Mucosa of descending colon (tissue), 3 donors: ENCODE measurements around the gene TNNC2. TPM values are rescaled to one million over a fixed set of nuclear protein-coding genes. Genes with fewer than 3 reads are reported as not detected.

Experiments
- ATAC-seq: fragments of 200-7000 bp; cut with Tn5 transposase; one replicate; pipeline ENCODE4 v1.9.1; 2020; ENCODE audit warnings: mild to moderate bottlenecking, moderate library complexity
- DNase-seq, 3 donors: peaks; one replicate each; pipeline ENCODE4 v3.0.0-alpha.2; 2020
- H3K36me3 ChIP-seq: fragments of 200-600 bp; one replicate; pipeline ENCODE4 v1.8.0; 2021; ENCODE audit warnings: low read depth, mild to moderate bottlenecking
- H3K4me1 ChIP-seq: fragments of 200-600 bp; one replicate; pipeline ENCODE4 v1.8.0; 2021; ENCODE audit warnings: low read depth, mild to moderate bottlenecking
- H3K4me3 ChIP-seq: fragments of 200-600 bp; one replicate; pipeline ENCODE4 v1.8.0; 2021; ENCODE audit warnings: mild to moderate bottlenecking
- H3K9me3 ChIP-seq: fragments of 200-600 bp; one replicate; pipeline ENCODE4 v1.8.0; 2021; ENCODE audit warnings: mild to moderate bottlenecking
- intact Hi-C, 2 donors: fragments of 100-400 bp; cut with DNase I in 1 of 2; cut with micrococcal nuclease in 1 of 2; formaldehyde crosslinking; loops; one replicate each; pipeline versions ENCODE4 v1.11.0 to v1.11.1; 2022; cut with DNase I, micrococcal nuclease
- total RNA-seq, 3 donors: library from RNA; stranded (reverse); fragmentation: NEBNext Ultra II Directional in 2 of 3; extraction: Animal tissue kit (Norgen Biotek cat#: 25700) in 2 of 3; gene quantifications; one replicate each; pipeline versions ENCODE4 v1.2.1 to v1.2.4, GENCODE V29; 2021 to 2023
- TF ChIP-seq, protein P1 (sequence below): fragments of 200-600 bp; IDR thresholded peaks from one replicate; pipeline ENCODE4 v1.8.0; 2022; ENCODE audit warnings: antibody characterized with exemption, mild to moderate bottlenecking
- donor health status: DM: no; HTN: no; CAD: no; lungs with moderate emphysema.
- donor health status: DM: no; HTN: no; CAD: no.
- donor health status: DM: no; HTN: yes; CAD: no.

TNNC2 gene
- total RNA-seq, 3 donors from 2014 or later: 2.1 to 5.4 (median 3.1) TPM

DNA sequence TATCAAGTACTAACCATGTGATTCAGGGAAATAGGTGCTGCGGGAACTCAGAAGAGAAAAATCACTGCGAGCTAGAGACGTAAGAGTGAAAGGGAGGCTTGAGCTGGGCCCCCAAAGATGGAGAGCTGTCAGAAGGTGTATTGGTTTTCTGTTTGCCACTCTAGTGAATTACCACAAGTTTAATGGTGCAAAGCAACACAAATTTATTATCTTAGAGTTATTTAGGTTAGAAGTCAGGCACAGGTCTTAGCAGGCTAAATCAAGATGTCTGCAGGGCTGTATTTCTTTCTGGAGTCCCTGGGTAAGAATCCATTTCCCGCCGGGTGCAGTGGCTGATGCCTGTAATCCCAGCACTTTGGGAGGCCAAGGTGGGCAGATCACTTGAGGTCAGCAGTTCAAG lies 32.8 kb upstream of the TNNC2 start:
- H3K36me3 ChIP-seq: no peaks in the 10 kb centered on the region
- DNase-seq: no peak
- intact Hi-C loops: no loop called here
- TF ChIP-seq, protein P1, sequence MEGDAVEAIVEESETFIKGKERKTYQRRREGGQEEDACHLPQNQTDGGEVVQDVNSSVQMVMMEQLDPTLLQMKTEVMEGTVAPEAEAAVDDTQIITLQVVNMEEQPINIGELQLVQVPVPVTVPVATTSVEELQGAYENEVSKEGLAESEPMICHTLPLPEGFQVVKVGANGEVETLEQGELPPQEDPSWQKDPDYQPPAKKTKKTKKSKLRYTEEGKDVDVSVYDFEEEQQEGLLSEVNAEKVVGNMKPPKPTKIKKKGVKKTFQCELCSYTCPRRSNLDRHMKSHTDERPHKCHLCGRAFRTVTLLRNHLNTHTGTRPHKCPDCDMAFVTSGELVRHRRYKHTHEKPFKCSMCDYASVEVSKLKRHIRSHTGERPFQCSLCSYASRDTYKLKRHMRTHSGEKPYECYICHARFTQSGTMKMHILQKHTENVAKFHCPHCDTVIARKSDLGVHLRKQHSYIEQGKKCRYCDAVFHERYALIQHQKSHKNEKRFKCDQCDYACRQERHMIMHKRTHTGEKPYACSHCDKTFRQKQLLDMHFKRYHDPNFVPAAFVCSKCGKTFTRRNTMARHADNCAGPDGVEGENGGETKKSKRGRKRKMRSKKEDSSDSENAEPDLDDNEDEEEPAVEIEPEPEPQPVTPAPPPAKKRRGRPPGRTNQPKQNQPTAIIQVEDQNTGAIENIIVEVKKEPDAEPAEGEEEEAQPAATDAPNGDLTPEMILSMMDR: no peak
- no peak for ATAC-seq
- H3K4me1 ChIP-seq: peaks cover 52% of the 10 kb centered on the region
- H3K4me3 ChIP-seq: no peak overlapping the region
- no peaks in the 10 kb centered on the region for H3K9me3 ChIP-seq

DNA sequence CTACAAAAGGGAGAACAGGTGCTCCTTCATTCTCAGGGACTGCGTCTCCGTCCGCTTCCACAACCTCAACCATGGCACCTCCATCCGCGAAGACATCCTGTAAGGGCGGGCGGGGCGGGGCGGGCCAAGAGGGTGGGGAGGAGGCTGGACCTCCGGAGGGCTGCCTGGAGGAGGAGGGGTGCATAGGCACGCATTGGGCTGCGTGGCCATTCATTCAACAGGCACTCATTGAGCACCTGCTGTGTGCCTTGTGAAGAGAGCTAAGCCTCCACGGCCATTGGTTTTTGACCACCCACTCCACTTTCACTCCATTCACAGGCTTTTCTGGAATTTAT lies 30.7 kb upstream of the TNNC2 start:
- no peaks in the 10 kb centered on the region for H3K9me3 ChIP-seq
- ATAC-seq: peak; percentile 25
- DNase-seq: no peak
- intact Hi-C loops: no loop called here
- TF ChIP-seq, protein P1: no peak
- H3K4me3 ChIP-seq: peak overlapping the region; percentile 80
- peaks cover 44% of the 10 kb centered on the region for H3K4me1 ChIP-seq
- H3K36me3 ChIP-seq: no peaks in the 10 kb centered on the region

DNA sequence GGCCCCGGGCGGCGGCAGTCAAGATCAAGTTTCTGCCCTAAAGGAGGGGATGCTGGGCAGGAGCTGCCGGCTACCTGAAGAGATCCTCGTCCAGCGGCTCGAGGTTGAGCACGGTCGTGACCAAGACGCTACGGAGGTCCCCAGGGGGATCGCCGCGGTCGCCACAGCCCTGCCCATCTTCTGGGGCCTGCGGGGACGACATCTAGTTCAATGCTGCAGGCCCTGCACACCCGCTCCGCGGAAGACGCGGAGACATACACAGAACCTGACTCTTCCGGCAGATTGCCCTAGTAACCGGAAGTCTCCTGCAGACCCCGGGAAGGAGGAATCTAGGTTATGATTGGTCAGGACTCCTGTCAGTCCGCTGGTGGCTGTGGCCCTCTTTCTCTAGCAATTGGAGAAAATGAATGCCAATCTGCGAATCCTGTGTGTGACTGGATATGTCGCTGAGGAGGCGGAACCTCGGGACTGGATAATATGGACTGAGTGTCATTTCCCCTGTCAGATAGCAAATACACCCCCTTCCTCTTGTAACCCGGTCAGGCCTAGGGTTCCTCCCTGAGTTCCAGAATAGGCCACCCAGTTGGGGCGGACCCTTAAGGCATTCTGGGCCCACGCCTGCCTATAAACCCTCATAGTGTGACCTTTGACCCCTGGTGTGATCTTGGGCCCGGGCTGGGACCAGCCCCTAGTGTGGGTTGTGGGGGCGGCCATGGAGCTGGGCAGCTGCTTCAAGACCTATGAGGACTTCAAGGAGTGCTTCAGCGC lies 30.2 kb upstream of the TNNC2 start, which contains the start of the genes ACOT8 and ZSWIM3:
TSS of gene ACOT8 (minus strand) at position 279 of the 768 bp plus-strand sequence. CDS start at position 202, 77 bp downstream.
TSS of gene ZSWIM3 (plus strand) at position 501 of the 768 bp plus-strand sequence. CDS start at position 713, 212 bp downstream.
- no peaks in the 10 kb centered on the region for H3K9me3 ChIP-seq
- H3K36me3 ChIP-seq: no peaks in the 10 kb centered on the region
- H3K4me1 ChIP-seq: peaks cover 42% of the 10 kb centered on the region
- ATAC-seq (peak; percentile 97), DNase-seq (peak; percentile 86 to 99 (median 89))
- TF ChIP-seq, protein P1: no peak
- intact Hi-C loops: no loop called here
- H3K4me3 ChIP-seq: peak within 1 kb of the TSS; percentile 80

DNA sequence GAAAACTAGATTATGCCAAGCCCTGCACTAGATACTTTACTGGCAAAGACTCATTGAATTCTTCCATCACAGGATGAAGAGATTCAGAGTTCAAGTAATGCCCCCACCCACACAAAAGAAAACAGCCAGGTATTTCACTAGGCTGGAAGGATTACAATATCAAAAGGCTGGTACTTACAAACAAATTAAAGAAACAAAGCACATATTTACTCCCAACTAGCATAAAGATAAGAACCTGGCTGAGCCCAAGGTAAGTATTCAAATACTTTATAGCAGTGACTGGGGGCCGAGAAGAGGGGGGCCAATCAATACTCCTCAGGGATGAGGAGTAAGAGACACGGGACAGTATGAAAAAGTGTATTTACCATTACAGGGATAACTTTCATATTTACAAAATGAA lies 26.4 kb upstream of the TNNC2 start:
- Histone ChIP-seq H3K36me3 (no peaks in the 10 kb centered on the region), H3K4me3 (no peak overlapping the region), H3K9me3 (no peaks in the 10 kb centered on the region), H3K4me1 (peaks cover 25% of the 10 kb centered on the region)
- TF ChIP-seq, protein P1: no peak
- ATAC-seq: no peak
- intact Hi-C loops: no loop called here
- no peak for DNase-seq

DNA sequence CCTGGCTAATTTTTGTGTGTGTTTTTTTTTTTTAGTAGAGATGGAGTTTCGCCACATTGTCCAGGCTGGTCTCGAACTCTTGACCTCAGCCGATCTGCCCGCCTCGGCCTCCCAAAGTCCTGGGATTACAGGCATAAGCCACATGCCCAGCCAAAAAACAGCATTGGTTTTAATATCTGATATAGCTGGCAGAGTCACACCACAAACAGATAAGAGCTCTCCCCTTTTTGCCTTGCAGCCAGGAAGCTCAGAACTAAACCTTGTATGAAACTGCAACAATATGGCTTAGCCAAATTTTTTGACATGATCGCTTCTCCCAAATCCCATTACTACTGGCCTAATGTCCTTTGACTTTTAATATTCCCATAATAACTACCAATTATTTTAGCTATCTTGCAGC lies 25.2 kb upstream of the TNNC2 start:
- intact Hi-C loops: no loop called here
- Histone ChIP-seq H3K9me3 (no peaks in the 10 kb centered on the region), H3K4me1 (peaks cover 16% of the 10 kb centered on the region), H3K4me3 (no peak overlapping the region), H3K36me3 (no peaks in the 10 kb centered on the region)
- ATAC-seq (no peak), DNase-seq (no peak)
- TF ChIP-seq, protein P1: no peak
